H1 (cell line): ENCODE data around the gene ZNF143. TPM values are rescaled to one million over a fixed set of nuclear protein-coding genes. Genes with fewer than 3 reads are reported as not detected.

Experiments used
- FOSL1 ChIP-seq: IDR thresholded peaks from 2 replicates; pipeline ENCODE4 v1.6.1; 2011; ENCODE audit warnings: mild to moderate bottlenecking, low read depth, low read length, moderate library complexity; ENCODE audit not compliant: insufficient read depth
- KDM4A ChIP-seq: IDR thresholded peaks from one replicate; pipeline ENCODE4 v1.7.1; 2012; ENCODE audit warnings: low read depth, mild to moderate bottlenecking, moderate library complexity, low read length, inconsistent platforms; ENCODE audit not compliant: severe bottlenecking
- POLR2AphosphoS5 ChIP-seq: IDR thresholded peaks from 2 replicates; pipeline ENCODE4 v1.6.1; 2011; ENCODE audit warnings: low read depth, low read length
- SIN3A ChIP-seq, 2 experiments: IDR thresholded peaks in 1 of 2; conservative IDR thresholded peaks in 1 of 2; 2 replicates each; pipeline ENCODE4 v1.6.1; 2011 to 2012; ENCODE audit warnings: low read length in 2 of 2, improper control_type of control experiment in 1 of 2, low read depth in 1 of 2, mild to moderate bottlenecking in 1 of 2
- TCF12 ChIP-seq: IDR thresholded peaks from 2 replicates; pipeline ENCODE4 v1.6.1; 2011; ENCODE audit warnings: low read depth, mild to moderate bottlenecking, low read length
- polyA plus RNA-seq, 7 experiments: library from polyadenylated mRNA; depleted of rRNA in 3 of 7; stranded (reverse) in 5 of 7; unstranded in 2 of 7; fragments of >200 nt in 5 of 7; fragments of 200-250 nt in 2 of 7; gene quantifications; 1 replicate in 5 of 7; 2 replicates in 1 of 7; 4 replicates in 1 of 7; pipeline versions ENCODE4 v1.2.1 to v1.2.3, GENCODE V29; 2011 to 2013; ENCODE audit warnings: missing spikeins in 2 of 7, mixed read lengths in 2 of 7
- total RNA-seq: library from RNA; stranded (reverse); fragmentation: NEBNext Ultra II Directional; extraction: Animal tissue kit (Norgen Biotek cat#: 25700); gene quantifications from 2 replicates; pipeline ENCODE4 v1.2.1, GENCODE V29; 2021
- TF ChIP-seq, protein P1 (sequence below), 3 experiments: IDR thresholded peaks; 1 replicate in 2 of 3; 2 replicates in 1 of 3; pipeline versions ENCODE4 v1.5.1 to v1.6.1; 2011; ENCODE audit warnings: low read length in 3 of 3, mild to moderate bottlenecking in 3 of 3, inconsistent platforms in 2 of 3, low read depth in 1 of 3, moderate library complexity in 1 of 3; ENCODE audit not compliant: insufficient read depth in 1 of 3; ENCODE audit errors: control extremely low read depth in 1 of 3

Gene ZNF143
- total and polyA plus RNA-seq, 2 of the 8 experiments (the other 6 are each of a cell fraction or from before 2014, with no cell fraction given), result 43.0 to 69.2 TPM

DNA sequence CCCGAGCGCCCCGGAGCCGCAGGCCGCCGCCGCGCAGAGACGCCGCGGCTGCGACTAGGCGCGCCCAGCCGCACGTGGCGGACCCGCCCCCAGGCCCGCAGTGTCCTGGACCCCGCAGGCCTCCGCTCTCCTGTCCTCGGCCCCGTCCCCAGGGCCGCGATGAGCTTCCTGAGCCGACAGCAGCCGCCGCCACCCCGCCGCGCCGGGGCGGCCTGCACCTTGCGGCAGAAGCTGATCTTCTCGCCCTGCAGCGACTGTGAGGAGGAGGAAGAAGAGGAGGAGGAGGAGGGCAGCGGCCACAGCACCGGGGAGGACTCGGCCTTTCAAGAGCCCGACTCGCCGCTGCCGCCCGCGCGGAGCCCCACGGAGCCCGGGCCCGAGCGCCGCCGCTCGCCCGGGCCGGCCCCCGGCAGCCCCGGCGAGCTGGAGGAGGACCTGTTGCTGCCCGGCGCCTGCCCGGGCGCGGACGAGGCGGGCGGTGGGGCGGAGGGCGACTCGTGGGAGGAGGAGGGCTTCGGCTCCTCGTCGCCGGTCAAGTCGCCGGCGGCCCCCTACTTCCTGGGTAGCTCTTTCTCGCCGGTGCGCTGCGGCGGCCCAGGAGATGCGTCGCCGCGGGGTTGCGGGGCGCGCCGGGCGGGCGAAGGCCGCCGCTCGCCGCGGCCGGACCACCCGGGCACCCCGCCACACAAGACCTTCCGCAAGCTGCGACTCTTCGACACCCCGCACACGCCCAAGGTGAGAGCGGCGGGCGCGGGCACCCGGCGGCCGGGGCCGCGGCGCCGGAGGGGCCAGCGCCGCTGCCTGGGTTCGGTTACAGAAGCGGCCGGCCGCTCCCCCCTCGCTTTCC is 113.2 kb downstream of the ZNF143 start (continued):
- TF ChIP-seq, protein P1, sequence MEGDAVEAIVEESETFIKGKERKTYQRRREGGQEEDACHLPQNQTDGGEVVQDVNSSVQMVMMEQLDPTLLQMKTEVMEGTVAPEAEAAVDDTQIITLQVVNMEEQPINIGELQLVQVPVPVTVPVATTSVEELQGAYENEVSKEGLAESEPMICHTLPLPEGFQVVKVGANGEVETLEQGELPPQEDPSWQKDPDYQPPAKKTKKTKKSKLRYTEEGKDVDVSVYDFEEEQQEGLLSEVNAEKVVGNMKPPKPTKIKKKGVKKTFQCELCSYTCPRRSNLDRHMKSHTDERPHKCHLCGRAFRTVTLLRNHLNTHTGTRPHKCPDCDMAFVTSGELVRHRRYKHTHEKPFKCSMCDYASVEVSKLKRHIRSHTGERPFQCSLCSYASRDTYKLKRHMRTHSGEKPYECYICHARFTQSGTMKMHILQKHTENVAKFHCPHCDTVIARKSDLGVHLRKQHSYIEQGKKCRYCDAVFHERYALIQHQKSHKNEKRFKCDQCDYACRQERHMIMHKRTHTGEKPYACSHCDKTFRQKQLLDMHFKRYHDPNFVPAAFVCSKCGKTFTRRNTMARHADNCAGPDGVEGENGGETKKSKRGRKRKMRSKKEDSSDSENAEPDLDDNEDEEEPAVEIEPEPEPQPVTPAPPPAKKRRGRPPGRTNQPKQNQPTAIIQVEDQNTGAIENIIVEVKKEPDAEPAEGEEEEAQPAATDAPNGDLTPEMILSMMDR (IDR thresholded peaks at IDR 0.05; ENCODE audit: control extremely low read depth in 1 of 3, insufficient read depth in 1 of 3, low read depth in 1 of 3, low read length in 3 of 3), result no peak
- TF ChIP-seq POLR2AphosphoS5 (peak; percentile 87), TCF12 (no peak), SIN3A (conservative IDR thresholded peaks at IDR 0.05 in 1 of 2, IDR thresholded peaks at IDR 0.05 in 1 of 2; ENCODE audit: low read depth in 1 of 2, low read length in 2 of 2) (peak in 1 of 2 experiments; percentile 70; a peak in 2 of 4 replicates), KDM4A (peak; percentile 13), FOSL1 (no peak)
